Glomerular endothelial cell (primary cell): ENCODE data around the gene KCNJ10. TPM values are rescaled to one million over a fixed set of nuclear protein-coding genes. Genes with fewer than 3 reads are reported as not detected.
"Not testable (repeated sequence)": the region's sequence is repeated elsewhere in the genome, so short reads cannot be mapped to it uniquely, and the experiment has no call there.

Experiments
- DNase-seq: peaks from one replicate; pipeline ENCODE4 v3.0.0-alpha.2; 2011; ENCODE audit warnings: low read depth, low spot score; ENCODE audit errors: extremely low read depth
- total RNA-seq: library from RNA; depleted of rRNA; stranded (reverse); fragments of >200 nt; gene quantifications from 2 replicates; pipeline ENCODE4 v1.2.3, GENCODE V29; 2015

KCNJ10 gene
- total RNA-seq, 1 donor from 2014 or later, result not detected

- no peak for DNase-seq
Measured at GRCh38 chr1:160063176-160063575, 6.8 kb downstream of the KCNJ10 start.

- DNase-seq, result no peak
Measured at GRCh38 chr1:160062230-160062532, 7.8 kb downstream of the KCNJ10 start.

DNA sequence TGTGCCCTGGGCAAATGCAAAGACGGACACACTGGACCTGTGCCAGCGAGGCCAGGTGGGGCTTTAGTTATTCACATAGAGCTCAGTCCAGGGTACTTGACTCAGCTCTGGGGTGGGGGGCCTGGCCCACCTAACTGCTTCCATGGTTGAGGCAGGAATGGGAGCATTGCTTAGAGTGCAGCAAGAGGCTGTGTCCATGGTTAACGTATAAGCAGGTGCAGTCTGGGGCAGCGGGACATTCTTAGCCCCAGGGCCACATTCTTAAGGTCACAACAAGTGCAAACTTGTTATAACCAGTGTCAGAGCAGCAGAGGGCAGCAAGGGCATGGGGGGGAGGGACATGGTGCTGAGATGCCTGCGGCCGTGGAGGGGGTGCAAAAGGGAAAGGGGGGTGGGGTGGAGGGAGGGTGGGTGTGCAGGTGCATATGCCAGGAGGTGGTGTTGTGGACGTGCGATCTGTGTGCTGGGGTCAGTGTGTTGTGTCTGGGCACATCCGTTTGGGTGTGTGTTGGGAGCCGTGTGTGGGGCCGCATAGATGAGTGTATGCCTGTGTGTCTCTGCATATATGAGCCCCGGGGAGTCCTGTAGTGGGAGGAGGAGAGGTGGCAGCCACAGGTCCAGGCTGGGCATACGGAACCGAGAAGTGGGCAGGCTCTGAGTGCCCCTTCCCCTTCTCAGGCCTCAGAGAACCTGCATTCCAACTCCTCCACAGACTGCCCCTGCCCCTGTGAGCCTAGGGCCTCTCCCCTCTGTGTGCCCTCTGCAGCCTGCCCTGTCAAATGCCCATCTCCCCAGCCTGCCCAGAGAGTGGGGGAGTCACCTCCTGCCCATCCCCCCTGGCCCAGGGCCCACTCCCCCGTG, 8.4 kb downstream of the KCNJ10 start:
- DNase-seq, result no peak

DNA sequence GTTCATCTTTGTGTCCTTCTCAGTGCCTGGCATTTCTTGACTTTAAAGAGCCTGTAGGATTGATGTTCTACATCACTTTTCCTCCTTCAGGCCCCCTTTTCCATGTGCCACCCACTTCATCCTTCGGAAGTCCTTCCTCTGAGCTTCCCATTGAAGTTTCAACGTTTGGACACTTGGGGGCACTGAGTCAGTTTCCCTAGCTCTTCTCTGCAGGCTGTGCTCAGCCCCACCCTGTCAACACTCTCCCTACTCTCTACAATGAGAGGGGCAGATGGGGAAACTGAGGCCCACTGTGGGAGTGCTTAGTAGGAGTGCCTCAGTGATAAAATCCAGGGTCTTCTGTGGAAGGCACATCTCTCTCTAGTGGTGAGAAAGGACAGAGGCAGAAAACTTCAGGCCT, 11.9 kb downstream of the KCNJ10 start:
- no peak for DNase-seq

DNA sequence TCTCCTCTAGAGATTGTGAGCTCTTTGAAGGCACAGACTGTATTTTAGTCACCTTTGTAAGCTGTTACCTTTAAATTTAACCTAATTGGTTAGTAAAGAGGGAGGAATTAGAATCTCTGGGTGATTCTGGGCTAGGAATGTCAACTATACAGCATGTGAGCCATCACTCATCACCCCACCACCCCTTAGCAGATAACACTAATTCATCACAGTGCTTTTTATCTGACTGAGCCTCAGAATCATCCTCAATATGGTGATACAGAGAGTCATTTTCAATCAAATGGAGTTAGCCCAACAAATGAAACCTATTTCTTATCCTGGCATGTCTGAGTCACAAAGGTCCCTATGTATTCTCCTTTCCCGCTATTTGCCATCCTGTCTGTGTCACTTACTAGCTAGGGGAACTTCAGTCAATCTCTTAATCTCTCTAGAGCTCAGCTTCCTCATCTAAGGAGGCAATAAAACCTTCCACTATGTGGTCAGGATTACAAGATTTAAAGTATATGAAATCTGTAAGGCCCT, 13.3 kb downstream of the KCNJ10 start:
- DNase-seq, result no peak

GRCh38 chr1:160053548-160054365, 16.2 kb downstream of the KCNJ10 start:
- no peak for DNase-seq

GRCh38 chr1:160052936-160053335, 17.0 kb downstream of the KCNJ10 start:
- no peak for DNase-seq

DNA sequence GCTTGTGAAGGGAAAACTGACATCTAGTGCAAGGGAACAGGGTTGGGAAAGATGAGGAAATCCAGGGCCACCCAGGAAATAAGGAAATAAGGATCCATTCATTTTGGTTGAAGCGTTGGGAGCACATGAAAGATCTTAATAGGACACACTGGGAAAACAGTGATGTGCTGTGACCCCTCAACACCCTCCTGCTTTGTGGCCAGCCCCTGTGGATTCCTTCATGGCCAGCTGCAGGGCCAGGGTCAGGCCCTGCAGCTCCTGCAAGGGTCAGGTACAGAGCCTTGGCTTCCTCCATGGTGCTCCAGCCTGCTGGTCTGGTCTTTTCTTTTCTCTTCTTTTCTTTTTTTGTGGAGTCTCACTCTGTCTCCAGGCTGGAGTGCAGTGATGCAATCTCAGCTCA, 19.3 kb downstream of the KCNJ10 start:
- no peak for DNase-seq

DNA sequence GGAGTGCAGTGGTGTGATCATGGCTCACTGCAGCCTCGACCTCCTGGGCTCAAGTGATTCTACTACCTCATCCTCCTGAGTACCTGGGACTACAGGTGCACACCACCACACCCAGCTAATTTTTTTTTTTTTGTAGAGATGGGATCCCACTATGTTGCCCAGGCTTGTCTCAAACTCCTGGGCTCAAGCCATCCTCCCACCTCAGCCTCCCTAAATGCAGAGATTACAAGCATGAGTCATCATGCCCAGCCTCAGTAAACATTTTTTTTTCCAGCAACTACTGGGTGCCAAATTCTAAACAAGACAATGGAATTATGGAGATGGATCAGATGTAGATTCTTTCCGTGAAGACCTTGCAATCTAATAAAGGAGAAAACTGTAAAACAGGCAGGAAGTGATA, 19.8 kb downstream of the KCNJ10 start:
- DNase-seq, result not testable (repeated sequence)

DNA sequence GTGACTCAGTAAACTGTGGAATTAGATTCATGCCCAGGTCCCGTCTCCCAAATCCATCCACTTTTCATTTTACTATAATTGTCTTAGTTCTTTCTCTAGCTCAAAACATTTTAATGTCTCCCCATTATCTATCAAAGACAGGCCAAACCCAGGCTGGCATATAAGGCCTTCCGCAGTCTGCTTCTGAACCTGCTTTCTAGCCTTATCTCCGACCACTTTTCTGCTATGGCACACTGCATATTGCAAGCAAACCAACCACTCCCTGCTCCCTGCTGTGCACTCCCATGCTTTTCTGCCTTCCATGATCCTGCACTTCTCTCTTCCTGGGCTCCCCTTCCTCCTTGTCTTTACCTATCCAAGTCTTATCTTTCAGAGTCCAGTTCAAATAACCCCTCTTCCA, 20.9 kb downstream of the KCNJ10 start:
- no peak for DNase-seq

DNA sequence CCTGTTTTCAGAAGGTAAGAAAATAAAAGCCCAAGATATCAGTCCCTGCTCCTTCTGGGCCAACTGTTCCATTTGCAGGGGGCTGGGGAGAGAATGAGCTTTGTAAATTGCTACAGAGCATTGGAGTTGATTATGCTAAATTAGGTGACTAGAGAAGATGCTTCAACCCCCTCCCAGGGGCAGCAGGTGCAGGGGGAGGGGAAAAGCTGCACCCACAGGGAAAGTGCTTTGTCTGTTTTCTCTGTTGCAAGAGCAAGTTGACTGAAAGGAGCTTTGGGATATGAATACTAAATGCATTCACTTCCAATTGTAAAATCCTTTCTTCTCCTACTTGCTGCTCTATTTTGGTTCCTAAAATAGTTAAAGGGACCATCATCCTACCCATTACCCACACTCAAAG, 21.6 kb downstream of the KCNJ10 start:
- DNase-seq, result no peak

GRCh38 chr1:160047111-160047991, 22.6 kb downstream of the KCNJ10 start:
- DNase-seq, result no peak

DNA sequence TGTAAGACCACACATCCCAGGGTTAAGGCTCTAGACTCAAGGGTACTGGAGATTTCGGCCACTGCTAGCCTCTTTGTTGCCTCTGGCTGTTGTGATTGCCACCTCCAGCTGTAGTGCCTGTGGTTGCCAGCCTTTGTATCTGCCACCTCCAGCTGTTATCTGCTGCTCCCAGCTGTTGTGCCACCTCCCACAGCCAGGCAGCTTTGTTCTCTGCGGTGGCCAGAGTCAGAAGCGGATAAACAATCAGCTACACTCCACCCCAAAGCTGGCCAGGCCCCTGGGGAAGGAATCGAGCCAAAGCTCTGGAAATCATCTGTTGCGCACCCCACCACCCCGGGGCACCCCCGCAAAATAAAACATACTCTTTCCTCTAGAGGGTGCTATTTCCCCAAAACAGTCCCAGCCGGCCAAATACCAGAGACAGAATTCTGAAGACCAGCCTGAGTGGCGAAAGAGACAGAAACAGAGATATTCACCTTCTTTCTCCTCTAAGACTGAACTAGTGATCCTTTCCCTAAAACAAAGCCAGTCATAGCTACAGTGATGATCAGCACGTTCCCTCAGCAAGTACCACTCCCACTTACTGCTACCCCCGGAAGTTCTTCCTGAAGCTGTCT, 23.4 kb downstream of the KCNJ10 start:
- DNase-seq, result no peak

DNA sequence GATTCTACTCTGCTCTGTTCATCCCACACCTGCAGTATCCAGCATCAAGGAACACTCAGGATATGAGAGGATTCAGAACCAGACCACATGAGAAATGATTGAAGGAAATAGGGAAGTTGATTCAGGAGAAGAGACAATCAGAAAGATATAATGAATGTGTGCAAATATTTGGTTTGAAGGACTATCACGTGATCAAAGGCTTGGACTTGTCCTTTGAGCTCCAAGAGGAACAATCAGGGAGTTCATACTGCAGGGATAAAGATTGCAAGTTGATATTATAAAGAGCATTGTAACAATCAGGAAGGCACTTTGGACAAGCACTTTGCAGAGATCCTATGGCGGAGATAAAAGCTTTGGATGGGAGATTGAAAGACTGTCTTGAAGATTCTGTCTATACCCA, 24.3 kb downstream of the KCNJ10 start:
- no peak for DNase-seq

- no peak for DNase-seq
Measured at GRCh38 chr1:160043543-160043942, 26.4 kb downstream of the KCNJ10 start.

- no peak for DNase-seq
Measured at GRCh38 chr1:160040476-160040875, 29.5 kb downstream of the KCNJ10 start.

DNA sequence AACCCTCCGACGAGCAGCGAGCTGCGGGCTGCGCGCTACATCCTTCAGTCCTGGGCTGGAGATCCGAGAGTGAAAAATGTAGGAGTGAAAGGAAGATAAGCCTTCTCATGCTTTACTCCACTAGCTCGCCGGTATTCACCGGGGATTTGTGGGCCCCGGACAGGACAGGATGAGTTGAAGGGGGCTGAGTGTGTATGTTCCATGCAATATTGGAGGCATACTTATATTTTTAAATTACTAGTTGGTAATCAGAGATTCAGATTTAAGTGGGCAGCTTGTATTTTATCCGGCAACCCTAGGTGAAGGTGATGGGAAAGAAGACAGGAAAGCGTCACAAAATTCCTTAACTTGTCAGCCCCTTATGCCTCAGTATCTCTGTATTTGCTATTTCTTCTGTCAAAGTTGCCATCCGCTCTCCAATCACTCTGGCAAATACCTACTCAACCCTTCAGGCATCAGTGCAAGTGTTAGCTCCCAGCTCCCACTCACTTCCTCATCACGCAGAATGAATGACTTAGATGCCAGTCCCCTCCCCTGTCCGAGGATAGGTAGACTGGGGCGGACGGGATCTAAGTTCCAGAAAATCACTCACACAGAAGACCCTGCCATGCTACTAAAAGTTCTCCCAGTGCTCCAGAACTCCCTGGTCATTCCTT, 37.7 kb downstream of the KCNJ10 start:
- no peak for DNase-seq

- no peak for DNase-seq
Measured at GRCh38 chr1:160031365-160032164, 38.4 kb downstream of the KCNJ10 start, which contains the start of gene PIGM. TSS of gene PIGM (minus strand) at chr1:160031990. CDS start at chr1:160031739, 251 bp downstream.
